HL-60 (cell line): Measurements from ENCODE around the gene MFSD6L.

Experiments
- CTCF ChIP-seq: IDR thresholded peaks from one replicate; pipeline ENCODE4 v1.5.1; 2011; ENCODE audit warnings: low read length, control low read depth, inconsistent platforms; ENCODE audit not compliant: insufficient read depth
- POLR2AphosphoS5 ChIP-seq: IDR thresholded peaks from 2 replicates; pipeline ENCODE4 v1.6.1; 2012; ENCODE audit warnings: low read depth
- REST ChIP-seq: IDR thresholded peaks from 2 replicates; pipeline ENCODE4 v1.6.1; 2012; ENCODE audit warnings: low read depth; ENCODE audit not compliant: insufficient replicate concordance

DNA sequence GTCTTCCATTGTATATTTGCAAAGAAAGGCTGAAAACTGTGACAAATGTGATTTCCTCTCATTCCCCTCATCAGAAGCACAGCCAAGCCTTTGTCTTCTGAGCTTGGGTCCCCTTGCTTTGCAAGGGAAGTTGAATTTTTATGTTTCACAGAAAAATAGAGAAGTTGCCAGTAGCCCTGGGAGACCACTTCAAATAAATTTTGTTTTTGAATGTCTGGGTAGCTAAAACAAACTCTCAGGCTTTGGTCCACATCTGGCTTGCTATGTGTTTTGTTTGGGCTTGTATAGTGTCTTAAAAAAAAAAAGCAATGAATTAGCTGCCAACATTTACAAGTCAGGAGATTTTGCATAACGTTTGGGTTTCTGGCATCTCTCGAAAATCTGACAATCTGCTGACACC is 44.2 kb upstream of the MFSD6L start:
- TF ChIP-seq CTCF (no peak), POLR2AphosphoS5 (no peak), REST (no peak)
